HG03378 (cell line): ENCODE measurements around the gene PTDSS2.
A peak's percentile ranks its signal among the peaks of the same experiment; 100 is the strongest.
"Not testable (repeated sequence)": the region's sequence is repeated elsewhere in the genome, so short reads cannot be mapped to it uniquely, and the experiment has no call there.

ENCODE experiments used
- ATAC-seq: cut with Tn5 transposase; IDR thresholded peaks from one replicate; pipeline ENCODE4 v1.9.1; 2021; ENCODE audit warnings: mild to moderate bottlenecking, moderate library complexity; ENCODE audit not compliant: unreplicated experiment

The PTDSS2 gene

GRCh38 chr11:503179-503981 is 53.3 kb downstream of the PTDSS2 start:
- no peak for ATAC-seq

- ATAC-seq: no peak
Measured at GRCh38 chr11:504053-504993, 54.2 kb downstream of the PTDSS2 start.

GRCh38 chr11:504994-505344 is 54.9 kb downstream of the PTDSS2 start:
- ATAC-seq: no peak

- peak; percentile 62 for ATAC-seq
Measured at GRCh38 chr11:506238-506994, 56.3 kb downstream of the PTDSS2 start.

DNA sequence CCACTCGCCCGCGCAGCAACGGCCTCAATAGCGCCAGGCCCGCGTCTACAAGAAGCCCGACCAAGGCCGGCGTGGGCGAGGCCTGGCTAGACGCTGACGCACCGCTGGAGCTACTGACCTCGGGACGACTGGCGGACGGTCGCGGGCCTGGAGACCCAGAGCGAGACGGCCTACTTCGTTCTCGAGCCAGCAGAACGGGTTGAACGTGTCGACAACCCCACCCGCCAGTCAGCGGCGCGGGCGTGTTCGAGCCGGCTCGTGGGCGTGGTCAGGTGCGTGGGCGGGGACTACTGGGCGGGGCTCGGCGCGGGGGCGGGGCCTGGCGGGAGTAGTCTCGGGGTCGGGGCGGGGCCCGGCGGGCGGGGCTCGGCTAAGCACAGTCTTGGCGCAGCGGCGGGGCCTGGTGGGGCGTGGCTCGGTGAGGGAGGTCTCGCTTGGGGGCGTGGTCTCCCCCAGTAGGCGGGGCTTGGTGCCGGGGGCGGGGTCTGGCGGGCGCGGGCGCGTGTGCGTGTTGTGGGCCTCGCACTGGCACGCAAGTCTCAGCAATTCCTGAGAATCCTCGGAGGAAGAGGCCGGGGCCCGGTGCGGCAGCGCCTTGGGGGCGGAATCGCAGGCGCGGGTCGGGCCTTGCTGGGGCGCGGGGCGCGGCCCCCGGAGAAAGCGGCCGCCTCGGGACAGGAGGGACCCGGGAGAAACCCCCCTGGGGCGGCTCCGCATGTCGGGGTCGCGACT is 57.1 kb downstream of the PTDSS2 start, which contains the start of gene RNH1:
Gene RNH1 (minus strand): TSS at position 248 of the 732 bp plus-strand sequence. CDS start 5,080 bp downstream, outside the sequence.
- ATAC-seq: peak; percentile 11

GRCh38 chr11:507727-508515 is 57.8 kb downstream of the PTDSS2 start:
- ATAC-seq: no peak

DNA sequence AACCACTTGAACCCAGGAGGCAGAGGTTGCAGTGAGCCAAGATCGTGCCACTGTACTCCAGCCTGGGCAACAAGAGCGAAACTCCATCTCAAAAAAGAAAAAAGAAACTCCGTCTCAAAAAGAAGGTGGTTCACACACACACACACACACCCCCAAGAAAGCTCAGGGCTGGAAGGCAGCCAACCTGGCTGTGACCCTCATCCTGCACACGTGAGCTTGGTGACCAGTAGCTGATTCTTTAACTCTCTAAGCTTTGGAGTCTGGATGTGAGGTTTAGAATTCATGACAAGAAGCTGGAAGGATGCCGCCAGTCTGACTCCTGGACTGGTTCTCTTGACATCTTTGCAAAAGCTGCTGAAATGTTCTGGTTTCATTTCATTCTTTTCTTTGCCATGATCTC is 58.9 kb downstream of the PTDSS2 start:
- ATAC-seq: no peak

DNA sequence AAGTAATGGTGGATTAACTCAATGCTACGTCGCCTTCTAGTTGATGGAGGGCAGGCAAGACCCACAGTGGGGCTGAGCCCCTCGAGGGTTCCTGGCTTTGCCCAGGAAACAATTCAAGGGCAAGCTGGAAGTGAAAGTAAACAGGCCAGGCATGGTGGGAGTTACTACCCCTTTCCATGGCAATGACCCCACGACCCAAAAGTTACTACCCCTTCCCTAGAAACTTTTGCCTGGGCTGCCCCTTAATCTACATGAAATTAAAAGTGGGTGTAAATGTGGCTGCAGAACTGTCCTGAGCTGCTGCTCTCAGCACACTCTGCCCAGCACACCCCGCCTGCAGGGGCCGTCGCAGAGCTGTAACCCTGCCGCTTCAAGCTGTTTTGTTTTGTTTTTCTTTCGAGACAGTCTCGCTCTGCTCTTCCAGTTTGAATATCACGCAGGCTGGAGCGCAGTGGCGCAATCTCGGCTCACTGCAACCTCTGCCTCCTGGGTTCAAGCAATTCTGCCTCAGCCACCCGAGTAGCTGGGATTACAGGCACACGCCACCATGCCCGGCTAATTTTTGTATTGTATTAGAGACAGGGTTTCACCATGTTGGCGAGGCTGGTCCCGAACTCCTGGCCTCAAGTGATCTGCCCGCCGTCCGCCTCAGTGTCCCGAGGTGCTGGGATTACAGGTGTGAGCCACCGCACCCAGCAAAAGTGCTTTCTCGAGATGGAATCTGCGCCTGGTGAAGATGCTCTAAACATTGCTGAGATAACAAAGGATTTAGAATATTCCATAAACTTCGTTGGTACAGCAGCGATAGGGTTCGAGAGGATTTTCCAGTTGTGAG is 62.9 kb downstream of the PTDSS2 start:
- no peak for ATAC-seq

DNA sequence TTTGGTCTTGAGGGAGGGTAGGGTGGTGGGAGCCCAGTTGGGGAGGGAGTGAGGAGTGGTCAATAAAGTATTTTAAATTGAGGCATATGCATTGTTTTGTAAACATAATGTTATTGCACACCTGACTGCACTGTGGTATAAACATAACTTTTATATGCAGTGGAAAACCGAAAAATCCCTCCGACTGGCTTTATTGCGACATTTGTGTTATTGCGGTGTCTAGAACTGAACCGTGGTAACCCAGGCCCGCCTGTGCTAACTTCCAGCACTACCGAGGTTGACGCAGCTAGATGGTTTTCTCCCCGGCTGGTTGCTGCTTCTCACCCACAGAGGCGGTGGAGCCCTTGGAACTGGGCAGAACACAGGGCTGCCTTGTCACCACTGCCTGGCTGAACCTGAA is 64.5 kb downstream of the PTDSS2 start:
- ATAC-seq: no peak

GRCh38 chr11:515131-515530 is 65.1 kb downstream of the PTDSS2 start:
- no peak for ATAC-seq

GRCh38 chr11:516400-516799 is 66.3 kb downstream of the PTDSS2 start:
- ATAC-seq: no peak

DNA sequence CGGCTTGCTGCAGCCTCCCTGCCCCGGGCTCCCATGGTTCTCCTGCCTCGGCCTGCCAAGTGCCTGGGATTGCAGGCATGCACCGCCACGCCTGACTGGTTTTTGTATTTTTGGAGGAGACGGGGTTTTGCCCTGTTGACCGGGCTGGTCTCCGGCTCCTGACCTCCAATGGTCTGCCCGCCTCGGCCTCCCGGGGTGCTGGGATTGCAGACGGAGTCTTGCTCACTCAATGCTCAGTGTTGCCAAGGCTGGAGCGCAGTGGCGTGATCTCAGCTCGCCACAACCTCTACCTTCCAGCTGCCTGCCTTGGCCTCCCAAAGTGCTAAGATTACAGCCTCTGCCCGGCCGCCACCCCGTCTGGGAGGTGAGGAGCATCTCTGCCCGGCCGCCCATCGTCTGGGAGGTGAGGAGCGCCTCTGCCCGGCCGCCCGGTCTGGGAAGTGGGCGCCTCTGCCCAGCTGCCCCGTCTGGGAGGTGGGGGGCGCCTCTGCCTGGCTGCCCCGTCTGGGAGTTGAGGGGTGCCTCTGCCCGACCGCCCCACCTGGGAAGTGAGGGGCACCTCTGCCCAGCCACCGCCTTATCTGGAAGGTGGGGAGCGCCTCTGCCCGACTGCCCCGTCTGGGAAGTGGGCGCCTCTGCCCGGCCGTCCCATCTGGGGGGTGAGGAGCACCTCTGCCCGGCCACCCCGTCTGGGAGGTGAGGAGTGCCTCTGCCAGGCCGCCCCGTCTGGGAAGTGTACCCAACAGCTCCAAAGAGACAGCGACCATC is 67.0 kb downstream of the PTDSS2 start:
- not testable (repeated sequence) for ATAC-seq

GRCh38 chr11:518463-519202 is 68.6 kb downstream of the PTDSS2 start:
- no peak for ATAC-seq

GRCh38 chr11:520428-521176 is 70.5 kb downstream of the PTDSS2 start:
- ATAC-seq: no peak

- ATAC-seq: no peak
Measured at GRCh38 chr11:521177-521688, 71.2 kb downstream of the PTDSS2 start.

- no peak for ATAC-seq
Measured at GRCh38 chr11:526192-526591, 76.1 kb downstream of the PTDSS2 start.
